Testis (tissue), 3 donors: ENCODE measurements around the gene PCNT. TPM values are rescaled to one million over a fixed set of nuclear protein-coding genes. Genes with fewer than 3 reads are reported as not detected.

Experiments
- DNase-seq: peaks from one replicate; pipeline ENCODE4 v3.0.0-alpha.2; 2019
- H3K27ac ChIP-seq, 2 donors: fragments of 200-600 bp; sonication (generic); one replicate each; pipeline ENCODE4 v1.5.1; 2019
- H3K27me3 ChIP-seq: fragments of 200-600 bp; sonication (generic); one replicate; pipeline ENCODE4 v1.5.1; 2019
- H3K36me3 ChIP-seq: fragments of 200-600 bp; sonication (generic); one replicate; pipeline ENCODE4 v1.5.1; 2017; ENCODE audit warnings: low read depth; ENCODE audit errors: missing control alignments
- H3K4me1 ChIP-seq: fragments of 200-600 bp; sonication (generic); one replicate; pipeline ENCODE4 v1.5.1; 2019
- H3K4me3 ChIP-seq, 2 donors: fragments of 200-600 bp; sonication (generic); one replicate each; pipeline ENCODE4 v1.5.1; 2017 to 2019
- H3K9me3 ChIP-seq: fragments of 200-600 bp; sonication (generic); one replicate; pipeline ENCODE4 v1.5.1; 2017
- POLR2A ChIP-seq: fragments of 450-650 bp; IDR thresholded peaks from one replicate; pipeline ENCODE4 v1.6.1; 2017; ENCODE audit warnings: antibody characterized with exemption, mild to moderate bottlenecking, moderate library complexity
- WGBS, 2 donors: methylation state at CpG; one replicate each; pipeline ENCODE4 v1.1.5; 2018; 5-methylcytosine and 5-hydroxymethylcytosine counted together
- intact Hi-C: fragments of 100-400 bp; cut with DNase I; formaldehyde crosslinking; loops from one replicate; pipeline ENCODE4 v1.15.1; 2023; ENCODE audit warnings: low total_unique reads
- polyA plus RNA-seq: library from polyadenylated mRNA; stranded (reverse); fragments of 350-450 nt; fragmentation: Illumina TruSeq; extraction: RNeasy Lipid Tissue Mini Kit (QIAGEN cat#74804); gene quantifications from one replicate; pipeline ENCODE4 v1.2.3, GENCODE V29; 2014; ENCODE audit warnings: low read depth, low replicate concordance; ENCODE audit not compliant: insufficient read depth
- total RNA-seq, 2 donors: library from RNA; depleted of rRNA; stranded (reverse); fragments of >200 nt; gene quantifications; one replicate each; pipeline ENCODE4 v1.2.3, GENCODE V29; 2016
- TF ChIP-seq, protein P1 (sequence below), 3 experiments: fragments of 450-650 bp in 2 of 3; fragments of 200-600 bp in 1 of 3; sonication (generic) in 1 of 3; IDR thresholded peaks; one replicate each; pipeline ENCODE4 v1.5.1; 2016 to 2019; ENCODE audit warnings: antibody characterized with exemption in 3 of 3, mild to moderate bottlenecking in 2 of 3, moderate library complexity in 1 of 3

Gene PCNT
- total and polyA plus RNA-seq, 3 donors from 2014 or later = 44.7 to 169 (median 116) TPM

GRCh38 chr21:46311568-46311967 lies 12.4 kb upstream of the PCNT start:
- no peaks in the 10 kb centered on the region for H3K4me1 ChIP-seq
- H3K4me3 ChIP-seq = no peak overlapping the region
- no peaks in the 10 kb centered on the region for H3K36me3 ChIP-seq
- no peaks in the 10 kb centered on the region for H3K9me3 ChIP-seq
- no peak overlapping the region for H3K27ac ChIP-seq
- intact Hi-C loops = no loop called here
- TF ChIP-seq, protein P1, sequence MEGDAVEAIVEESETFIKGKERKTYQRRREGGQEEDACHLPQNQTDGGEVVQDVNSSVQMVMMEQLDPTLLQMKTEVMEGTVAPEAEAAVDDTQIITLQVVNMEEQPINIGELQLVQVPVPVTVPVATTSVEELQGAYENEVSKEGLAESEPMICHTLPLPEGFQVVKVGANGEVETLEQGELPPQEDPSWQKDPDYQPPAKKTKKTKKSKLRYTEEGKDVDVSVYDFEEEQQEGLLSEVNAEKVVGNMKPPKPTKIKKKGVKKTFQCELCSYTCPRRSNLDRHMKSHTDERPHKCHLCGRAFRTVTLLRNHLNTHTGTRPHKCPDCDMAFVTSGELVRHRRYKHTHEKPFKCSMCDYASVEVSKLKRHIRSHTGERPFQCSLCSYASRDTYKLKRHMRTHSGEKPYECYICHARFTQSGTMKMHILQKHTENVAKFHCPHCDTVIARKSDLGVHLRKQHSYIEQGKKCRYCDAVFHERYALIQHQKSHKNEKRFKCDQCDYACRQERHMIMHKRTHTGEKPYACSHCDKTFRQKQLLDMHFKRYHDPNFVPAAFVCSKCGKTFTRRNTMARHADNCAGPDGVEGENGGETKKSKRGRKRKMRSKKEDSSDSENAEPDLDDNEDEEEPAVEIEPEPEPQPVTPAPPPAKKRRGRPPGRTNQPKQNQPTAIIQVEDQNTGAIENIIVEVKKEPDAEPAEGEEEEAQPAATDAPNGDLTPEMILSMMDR (IDR thresholded peaks at IDR 0.05) = no peak
- no peak for TF ChIP-seq POLR2A
- H3K27me3 ChIP-seq = no peaks in the 10 kb centered on the region
- no peak for DNase-seq

DNA sequence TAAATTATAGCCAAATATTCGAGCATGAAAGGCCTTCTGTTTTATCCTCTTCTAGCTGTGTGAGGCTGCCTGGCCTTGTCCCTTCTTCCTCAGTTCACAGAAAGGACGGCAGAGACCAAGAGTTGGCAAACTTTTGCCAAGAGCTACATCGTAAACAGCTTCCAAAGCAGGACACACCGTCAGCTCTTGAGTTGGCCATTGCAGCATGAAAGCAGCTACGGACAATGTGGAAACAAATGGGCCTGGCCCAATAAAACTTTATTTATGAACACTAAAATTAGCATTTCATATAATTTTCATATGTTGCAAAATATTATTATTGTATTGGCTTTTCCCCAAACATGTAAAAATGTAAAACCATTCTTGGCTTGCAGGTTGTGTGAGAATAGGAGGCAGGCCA lies 11.0 kb upstream of the PCNT start:
- H3K9me3 ChIP-seq = no peaks in the 10 kb centered on the region
- WGBS, 2 donors = 90 to 94% methylated on average over 5 of the region's 5 CpGs
- intact Hi-C loops = no loop called here
- H3K36me3 ChIP-seq = no peaks in the 10 kb centered on the region
- DNase-seq = no peak
- TF ChIP-seq POLR2A = no peak
- TF ChIP-seq, protein P1 (IDR thresholded peaks at IDR 0.05) = no peak
- no peaks in the 10 kb centered on the region for H3K4me1 ChIP-seq
- no peaks in the 10 kb centered on the region for H3K27me3 ChIP-seq
- no peak overlapping the region for H3K27ac ChIP-seq
- no peak overlapping the region for H3K4me3 ChIP-seq

DNA sequence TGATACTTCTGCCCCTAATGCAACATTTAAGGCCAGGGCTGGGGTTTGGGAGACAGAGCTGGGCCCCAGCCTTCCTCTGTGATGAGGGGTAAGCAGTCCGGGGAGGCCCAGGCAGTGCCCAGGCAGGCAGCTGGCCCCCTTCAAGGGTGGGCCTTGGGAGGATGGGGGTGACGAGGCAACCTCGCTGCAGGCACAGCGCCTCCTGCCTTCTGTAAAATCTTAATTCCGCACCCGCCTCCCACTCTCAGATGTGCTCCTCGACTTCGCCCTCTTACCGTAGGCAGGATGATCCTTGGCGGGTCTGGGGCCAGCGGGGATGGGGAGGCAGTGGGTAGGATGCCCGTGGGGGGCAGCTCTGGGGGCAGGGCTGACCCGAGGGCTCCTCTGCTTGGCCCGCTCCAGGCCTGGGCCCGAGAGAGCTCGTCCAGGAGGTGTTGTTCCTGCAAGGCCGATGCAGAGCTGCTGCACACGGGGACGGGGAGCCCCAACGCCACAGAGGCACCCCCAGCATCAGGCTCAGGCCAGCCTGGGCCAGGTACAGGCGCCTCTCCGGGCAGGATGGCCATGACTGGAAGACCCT lies 9.4 kb upstream of the PCNT start:
- TF ChIP-seq, protein P1 (IDR thresholded peaks at IDR 0.05) = no peak
- TF ChIP-seq POLR2A = no peak
- intact Hi-C loops = no loop called here
- no peaks in the 10 kb centered on the region for H3K4me1 ChIP-seq
- H3K27me3 ChIP-seq = no peaks in the 10 kb centered on the region
- H3K36me3 ChIP-seq = no peaks in the 10 kb centered on the region
- H3K9me3 ChIP-seq = no peaks in the 10 kb centered on the region
- whole genome bisulfite sequencing, 2 donors = 93 to 96% methylated on average over 3 to 19 of the region's 22 CpGs
- no peak overlapping the region for H3K27ac ChIP-seq
- no peak overlapping the region for H3K4me3 ChIP-seq
- DNase-seq = no peak

GRCh38 chr21:46316708-46317324 lies 7.1 kb upstream of the PCNT start:
- Histone ChIP-seq H3K4me1 (no peaks in the 10 kb centered on the region), H3K9me3 (no peaks in the 10 kb centered on the region), H3K27ac (no peak overlapping the region), H3K27me3 (no peaks in the 10 kb centered on the region), H3K4me3 (no peak overlapping the region), H3K36me3 (no peaks in the 10 kb centered on the region)
- 86 to 94% methylated on average over 14 of the region's 14 CpGs for WGBS, 2 donors
- DNase-seq = no peak
- intact Hi-C loops = no loop called here
- TF ChIP-seq, protein P1 (IDR thresholded peaks at IDR 0.05) = no peak
- no peak for TF ChIP-seq POLR2A
